ENCODE results near the gene LSM14B. TPM values are rescaled to one million over a fixed set of nuclear protein-coding genes. Genes with fewer than 3 reads are reported as not detected.

Gene LSM14B
- total RNA-seq, 1 donor from 2014 or later = 23.6 TPM

- H3K27me3 ChIP-seq = no peaks in the 10 kb centered on the region
- intact Hi-C loops (cut with DNase I) = no loop called here
- no peak overlapping the region for H3K4me3 ChIP-seq
- H3K27ac ChIP-seq = no peak overlapping the region
- no peak for TF ChIP-seq POLR2AphosphoS5 (IDR thresholded peaks at IDR 0.05; ENCODE audit: insufficient read depth in 1 of 2, low read depth in 1 of 2)
- no peak for TF ChIP-seq POLR2A (IDR thresholded peaks at IDR 0.05)
- TF ChIP-seq CTCF (IDR thresholded peaks at IDR 0.05) = no peak
- H3K9me3 ChIP-seq = no peaks in the 10 kb centered on the region
- no peaks in the 10 kb centered on the region for H3K4me1 ChIP-seq
- DNase-seq (ENCODE audit: extremely low spot score in 2 of 2) = no peak
- no peaks in the 10 kb centered on the region for H3K36me3 ChIP-seq
These were observed 37.1 kb upstream of the LSM14B start for GRCh38 chr20:62085206-62085605.

- Histone ChIP-seq H3K4me3 (no peak overlapping the region), H3K27me3 (no peaks in the 10 kb centered on the region)
- TF ChIP-seq POLR2A (IDR thresholded peaks at IDR 0.05) (no peak), POLR2AphosphoS5 (IDR thresholded peaks at IDR 0.05; ENCODE audit: insufficient read depth in 1 of 2, low read depth in 1 of 2) (no peak), CTCF (IDR thresholded peaks at IDR 0.05) (no peak)
These were observed 35.0 kb upstream of the LSM14B start for GRCh38 chr20:62087227-62087626.

GRCh38 chr20:62087632-62088031, 34.6 kb upstream of the LSM14B start:
- no peaks in the 10 kb centered on the region for H3K36me3 ChIP-seq
- no peak overlapping the region for H3K4me3 ChIP-seq
- DNase-seq (ENCODE audit: extremely low spot score in 2 of 2) = no peak
- no peaks in the 10 kb centered on the region for H3K27me3 ChIP-seq
- no peaks in the 10 kb centered on the region for H3K9me3 ChIP-seq
- H3K4me1 ChIP-seq = no peaks in the 10 kb centered on the region
- H3K27ac ChIP-seq = no peak overlapping the region
- TF ChIP-seq POLR2A (IDR thresholded peaks at IDR 0.05) (no peak), CTCF (IDR thresholded peaks at IDR 0.05) (no peak), POLR2AphosphoS5 (IDR thresholded peaks at IDR 0.05; ENCODE audit: insufficient read depth in 1 of 2, low read depth in 1 of 2) (no peak)
- intact Hi-C loops (cut with DNase I) = no loop called here

More at GRCh38 chr20:62087227-62087626, 35.0 kb upstream of the LSM14B start:
- intact Hi-C loops (cut with DNase I) = no loop called here
- Histone ChIP-seq H3K27ac (no peak overlapping the region), H3K4me1 (no peaks in the 10 kb centered on the region), H3K36me3 (no peaks in the 10 kb centered on the region), H3K9me3 (no peaks in the 10 kb centered on the region)
- no peak for DNase-seq (ENCODE audit: extremely low spot score in 2 of 2)

- TF ChIP-seq POLR2AphosphoS5 (IDR thresholded peaks at IDR 0.05; ENCODE audit: insufficient read depth in 1 of 2, low read depth in 1 of 2) = no peak
- no peak for TF ChIP-seq POLR2A (IDR thresholded peaks at IDR 0.05)
- TF ChIP-seq CTCF (IDR thresholded peaks at IDR 0.05) = no peak
- no peaks in the 10 kb centered on the region for H3K4me1 ChIP-seq
- H3K27me3 ChIP-seq = no peaks in the 10 kb centered on the region
- H3K27ac ChIP-seq = no peak overlapping the region
- DNase-seq (ENCODE audit: extremely low spot score in 2 of 2) = no peak
- H3K36me3 ChIP-seq = no peaks in the 10 kb centered on the region
- H3K4me3 ChIP-seq = no peak overlapping the region
- intact Hi-C loops (cut with DNase I) = no loop called here
- H3K9me3 ChIP-seq = no peaks in the 10 kb centered on the region
These were observed 33.8 kb upstream of the LSM14B start for GRCh38 chr20:62088258-62089127.

- intact Hi-C loops (cut with DNase I) = no loop called here
- no peak for DNase-seq (ENCODE audit: extremely low spot score in 2 of 2)
- Histone ChIP-seq H3K4me1 (no peaks in the 10 kb centered on the region), H3K4me3 (no peak overlapping the region), H3K36me3 (no peaks in the 10 kb centered on the region), H3K9me3 (no peaks in the 10 kb centered on the region), H3K27me3 (no peaks in the 10 kb centered on the region), H3K27ac (no peak overlapping the region)
- TF ChIP-seq POLR2A (IDR thresholded peaks at IDR 0.05) (no peak), POLR2AphosphoS5 (IDR thresholded peaks at IDR 0.05; ENCODE audit: insufficient read depth in 1 of 2, low read depth in 1 of 2) (no peak), CTCF (IDR thresholded peaks at IDR 0.05) (no peak)
These were observed 32.9 kb upstream of the LSM14B start for GRCh38 chr20:62089393-62089792.

All from vagina (tissue), 2 donors.